HG02840 (cell line): ENCODE measurements around the gene EEF1AKMT2.

ENCODE experiments used
- ATAC-seq: cut with Tn5 transposase; IDR thresholded peaks from one replicate; pipeline ENCODE4 v1.9.1; 2021; ENCODE audit warnings: mild to moderate bottlenecking, moderate library complexity, moderate number of reproducible peaks; ENCODE audit not compliant: unreplicated experiment, low FRiP score

Gene EEF1AKMT2

GRCh38 chr10:124723826-124724225, 67.9 kb downstream of the EEF1AKMT2 start:
- ATAC-seq: no peak

GRCh38 chr10:124722798-124723783, 68.6 kb downstream of the EEF1AKMT2 start:
- peak; percentile 68 for ATAC-seq

GRCh38 chr10:124721330-124722045, 70.2 kb downstream of the EEF1AKMT2 start:
- ATAC-seq: no peak

- peak; percentile 46 for ATAC-seq
These were observed 72.4 kb downstream of the EEF1AKMT2 start for GRCh38 chr10:124719213-124719851.

- peak; percentile 41 for ATAC-seq
These were observed 73.6 kb downstream of the EEF1AKMT2 start for GRCh38 chr10:124717911-124718741.

- ATAC-seq: no peak
These were observed 74.5 kb downstream of the EEF1AKMT2 start for GRCh38 chr10:124717041-124717757.

GRCh38 chr10:124716369-124716768, 75.3 kb downstream of the EEF1AKMT2 start:
- ATAC-seq: no peak

GRCh38 chr10:124715439-124715838, 76.2 kb downstream of the EEF1AKMT2 start:
- ATAC-seq: no peak

GRCh38 chr10:124713679-124714255, 77.9 kb downstream of the EEF1AKMT2 start:
- ATAC-seq: no peak

GRCh38 chr10:124712704-124713407, 78.8 kb downstream of the EEF1AKMT2 start:
- ATAC-seq: no peak

GRCh38 chr10:124711145-124711544, 80.5 kb downstream of the EEF1AKMT2 start:
- no peak for ATAC-seq

GRCh38 chr10:124710266-124710881, 81.3 kb downstream of the EEF1AKMT2 start:
- no peak for ATAC-seq

- ATAC-seq: no peak
These were observed 81.8 kb downstream of the EEF1AKMT2 start for GRCh38 chr10:124709861-124710260.

GRCh38 chr10:124708922-124709520, 82.7 kb downstream of the EEF1AKMT2 start:
- ATAC-seq: no peak

GRCh38 chr10:124708246-124708779, 83.4 kb downstream of the EEF1AKMT2 start:
- ATAC-seq: no peak
